IgD-negative memory B cell (primary cell): ENCODE data around the gene MYH11. TPM values are rescaled to one million over a fixed set of nuclear protein-coding genes. Genes with fewer than 3 reads are reported as not detected.
A peak's percentile ranks its signal among the peaks of the same experiment; 100 is the strongest.

Source experiments
- H3K27ac Mint-ChIP-seq, 3 donors: one replicate each; pipeline ENCODE4 v1.8.0; 2020 to 2022; ENCODE audit warnings: mild to moderate bottlenecking in 3 of 3, mixed read lengths in 3 of 3, moderate library complexity in 1 of 3
- H3K27me3 Mint-ChIP-seq: one replicate; pipeline ENCODE4 v1.8.0; 2021; ENCODE audit warnings: mixed read lengths
- H3K36me3 Mint-ChIP-seq: one replicate; pipeline ENCODE4 v1.8.0; 2020; ENCODE audit warnings: mild to moderate bottlenecking, mixed read lengths
- H3K4me1 Mint-ChIP-seq, 3 donors: one replicate each; pipeline ENCODE4 v1.8.0; 2020 to 2022; ENCODE audit warnings: mixed read lengths in 3 of 3, mild to moderate bottlenecking in 1 of 3
- H3K4me3 Mint-ChIP-seq, 4 donors: one replicate each; pipeline ENCODE4 v1.8.0; 2020 to 2022; ENCODE audit warnings: mild to moderate bottlenecking in 4 of 4, mixed read lengths in 4 of 4, moderate library complexity in 3 of 4
- H3K9me3 Mint-ChIP-seq, 3 donors: one replicate each; pipeline ENCODE4 v1.8.0; 2020 to 2021; ENCODE audit warnings: mixed read lengths in 3 of 3, mild to moderate bottlenecking in 1 of 3
- polyA plus RNA-seq: library from polyadenylated mRNA; unstranded; fragments of 300-500 nt; fragmentation: Illumina TruSeq; gene quantifications from one replicate; pipeline ENCODE4 v1.2.3, GENCODE V29; 2021

Gene MYH11
- polyA plus RNA-seq, 1 donor from 2014 or later, result 3.9 TPM

DNA sequence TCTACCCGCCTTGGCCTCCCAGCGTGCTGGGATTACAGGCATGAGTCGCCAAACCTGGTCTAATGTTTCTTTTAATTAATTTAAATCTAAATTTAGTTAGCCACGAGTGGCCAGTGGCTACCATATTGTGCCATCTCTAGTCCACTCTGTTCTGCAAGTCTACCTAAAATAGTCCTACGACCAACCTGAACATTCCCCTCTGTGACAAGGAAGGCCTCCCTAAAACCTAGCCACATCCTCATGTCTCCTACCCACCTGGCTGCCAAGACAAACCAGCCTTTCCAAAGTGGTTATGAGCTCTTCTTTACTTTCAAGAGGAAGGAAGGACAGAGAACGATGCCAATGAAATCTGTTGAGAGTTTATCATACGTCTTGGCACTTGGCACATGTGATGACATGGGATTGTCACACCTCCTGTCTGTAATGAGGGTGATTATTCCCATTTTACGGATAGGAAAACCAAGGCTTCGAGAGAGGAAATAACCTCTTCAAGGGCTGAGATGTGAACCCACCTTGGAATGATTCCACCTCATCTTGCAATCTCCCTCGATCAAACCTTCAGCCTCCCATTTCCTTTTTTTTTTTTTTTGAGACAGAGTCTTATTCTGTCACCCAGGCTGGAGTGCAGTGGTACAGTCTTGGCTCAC lies 19.7 kb downstream of the MYH11 start:
- Mint-ChIP-seq H3K27me3 (peaks cover 3% of the 10 kb centered on the region), H3K4me3 (no peak overlapping the region), H3K27ac (no peak overlapping the region)

DNA sequence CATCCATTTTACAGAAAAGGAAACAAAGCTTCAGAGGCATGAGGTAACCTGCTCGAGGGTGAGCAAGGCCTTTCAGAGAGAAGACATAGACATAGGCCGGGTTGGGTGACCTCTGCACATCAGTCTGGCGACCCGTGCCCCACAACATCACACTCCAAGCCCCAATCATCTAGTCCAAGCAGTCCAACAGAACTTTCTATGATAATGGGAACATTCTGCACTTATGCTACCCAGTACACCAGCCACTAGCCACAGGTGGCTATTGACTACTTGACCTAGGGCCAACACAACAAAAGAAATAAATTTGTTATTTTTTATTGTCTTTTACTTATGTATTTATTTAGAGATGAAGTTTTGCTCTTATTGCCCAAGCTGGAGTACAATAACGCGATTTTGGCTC lies 20.8 kb downstream of the MYH11 start:
- H3K9me3 Mint-ChIP-seq, result no peaks in the 10 kb centered on the region
- H3K36me3 Mint-ChIP-seq, result no peaks in the 10 kb centered on the region
- H3K4me3 Mint-ChIP-seq, result no peak overlapping the region
- peaks cover 3% of the 10 kb centered on the region for H3K27me3 Mint-ChIP-seq
- peaks cover 5% of the 10 kb centered on the region in 3 donors for H3K4me1 Mint-ChIP-seq
- no peak overlapping the region for H3K27ac Mint-ChIP-seq

More for the DNA sequence above, 19.7 kb downstream of the MYH11 start:
- Mint-ChIP-seq H3K9me3 (no peaks in the 10 kb centered on the region), H3K36me3 (no peaks in the 10 kb centered on the region), H3K4me1 (no peaks in the 10 kb centered on the region)

GRCh38 chr16:15835136-15835878 lies 21.5 kb downstream of the MYH11 start:
- no peak overlapping the region for H3K27ac Mint-ChIP-seq
- H3K36me3 Mint-ChIP-seq, result no peaks in the 10 kb centered on the region
- peaks cover 5 to 7% (median 5%) of the 10 kb centered on the region in 3 donors for H3K4me1 Mint-ChIP-seq
- H3K9me3 Mint-ChIP-seq, result no peaks in the 10 kb centered on the region
- H3K4me3 Mint-ChIP-seq, result no peak overlapping the region
- peaks cover 3% of the 10 kb centered on the region for H3K27me3 Mint-ChIP-seq

DNA sequence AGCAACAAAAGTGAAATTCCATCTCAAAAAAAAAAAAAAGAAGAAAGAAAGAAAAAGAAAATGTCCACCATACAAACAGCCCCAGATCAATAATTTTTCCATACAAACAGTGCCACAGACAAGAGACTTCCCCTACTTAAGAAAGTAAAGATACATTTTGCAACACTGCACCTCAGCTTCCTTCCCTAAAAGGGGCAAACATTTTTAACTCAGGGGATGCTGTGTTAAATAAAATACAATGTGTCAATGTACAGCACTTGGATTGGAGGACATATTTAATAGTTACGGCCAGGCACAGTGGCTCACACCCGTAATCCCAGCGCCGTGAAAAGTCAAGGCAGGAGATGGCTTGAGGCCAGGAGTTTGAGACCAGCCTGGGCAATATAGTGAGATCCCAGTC lies 22.3 kb downstream of the MYH11 start:
- no peaks in the 10 kb centered on the region for H3K9me3 Mint-ChIP-seq
- H3K4me1 Mint-ChIP-seq, result peaks cover 5 to 7% (median 5%) of the 10 kb centered on the region in 3 donors
- H3K4me3 Mint-ChIP-seq, result no peak overlapping the region
- peaks cover 2% of the 10 kb centered on the region for H3K27me3 Mint-ChIP-seq
- no peaks in the 10 kb centered on the region for H3K36me3 Mint-ChIP-seq
- no peak overlapping the region for H3K27ac Mint-ChIP-seq

DNA sequence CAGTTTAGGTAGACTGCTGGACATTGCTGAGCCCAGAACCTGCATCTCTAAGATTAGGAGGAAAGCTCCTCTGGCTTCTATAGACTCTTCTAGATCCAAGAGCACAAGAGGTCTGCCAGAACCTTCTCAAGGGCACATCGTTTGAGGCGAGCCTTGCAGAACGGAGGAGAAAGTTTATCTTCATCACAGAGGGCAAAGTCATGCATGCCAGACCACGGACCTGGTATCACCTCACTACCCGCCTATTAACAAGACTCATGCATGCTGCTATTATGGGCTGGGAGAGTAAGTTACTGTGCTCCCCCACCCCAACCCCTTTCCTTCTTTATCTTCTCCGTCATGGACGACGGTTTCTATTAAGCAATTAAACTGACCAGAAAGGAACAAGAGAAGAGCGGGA lies 23.3 kb downstream of the MYH11 start:
- no peaks in the 10 kb centered on the region for H3K36me3 Mint-ChIP-seq
- peaks cover 2% of the 10 kb centered on the region for H3K27me3 Mint-ChIP-seq
- H3K9me3 Mint-ChIP-seq, result no peaks in the 10 kb centered on the region
- peaks cover 5 to 7% (median 5%) of the 10 kb centered on the region in 3 donors for H3K4me1 Mint-ChIP-seq
- no peak overlapping the region for H3K4me3 Mint-ChIP-seq
- H3K27ac Mint-ChIP-seq, result no peak overlapping the region

DNA sequence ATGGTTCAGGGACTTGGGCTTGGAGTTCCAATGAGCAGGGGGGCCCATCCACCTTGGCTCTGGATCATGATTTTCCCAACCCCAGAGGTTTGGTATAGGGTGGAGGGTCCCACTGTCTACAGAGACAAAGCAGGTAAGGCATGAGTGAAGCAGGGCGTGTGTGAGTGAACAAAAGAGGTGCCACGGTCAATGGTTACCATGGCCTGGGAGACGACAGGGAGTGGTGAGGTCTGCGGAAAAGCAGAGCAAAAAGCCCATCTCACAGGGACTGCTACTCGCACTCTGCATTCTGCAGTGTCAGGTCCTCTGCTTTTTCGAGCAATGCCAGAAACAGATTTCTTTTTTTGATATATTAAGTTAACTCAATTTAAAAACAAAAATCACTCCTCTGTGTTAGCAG lies 24.6 kb downstream of the MYH11 start:
- Mint-ChIP-seq H3K9me3 (no peaks in the 10 kb centered on the region), H3K27me3 (no peaks in the 10 kb centered on the region), H3K4me3 (no peak overlapping the region), H3K4me1 (peaks cover 5 to 7% (median 5%) of the 10 kb centered on the region in 3 donors), H3K36me3 (no peaks in the 10 kb centered on the region), H3K27ac (no peak overlapping the region)

DNA sequence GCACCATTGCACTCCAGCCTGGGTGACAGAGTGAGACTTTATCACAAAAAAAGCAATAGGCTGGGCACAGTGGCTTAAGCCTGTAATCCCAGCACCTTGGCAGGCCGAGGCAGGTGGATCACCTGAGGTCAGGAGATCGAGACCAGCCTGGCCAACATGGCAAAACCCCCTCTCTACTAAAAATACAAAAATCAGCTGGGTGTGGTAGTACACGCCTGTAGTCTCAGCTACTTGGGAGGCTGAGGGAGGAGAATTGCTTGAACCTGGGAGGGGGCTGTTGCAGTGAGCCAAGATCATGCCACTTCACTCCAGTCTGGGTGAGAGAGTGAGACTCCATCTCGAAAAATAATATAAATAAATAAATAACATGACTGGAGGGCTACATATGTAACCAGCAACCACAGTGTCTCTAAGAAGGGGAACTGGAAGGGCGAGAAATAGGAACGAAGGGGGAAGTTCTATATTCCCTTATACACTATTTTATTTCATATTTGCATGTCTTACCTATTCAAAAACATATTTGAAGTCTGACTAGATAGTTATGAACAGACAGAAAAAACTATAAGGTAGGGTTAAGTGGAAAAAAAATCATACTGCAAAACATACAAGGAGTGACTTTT lies 25.9 kb downstream of the MYH11 start:
- Mint-ChIP-seq H3K4me1 (peaks cover 5 to 7% (median 5%) of the 10 kb centered on the region in 3 donors), H3K27ac (no peak overlapping the region), H3K36me3 (no peaks in the 10 kb centered on the region)

DNA sequence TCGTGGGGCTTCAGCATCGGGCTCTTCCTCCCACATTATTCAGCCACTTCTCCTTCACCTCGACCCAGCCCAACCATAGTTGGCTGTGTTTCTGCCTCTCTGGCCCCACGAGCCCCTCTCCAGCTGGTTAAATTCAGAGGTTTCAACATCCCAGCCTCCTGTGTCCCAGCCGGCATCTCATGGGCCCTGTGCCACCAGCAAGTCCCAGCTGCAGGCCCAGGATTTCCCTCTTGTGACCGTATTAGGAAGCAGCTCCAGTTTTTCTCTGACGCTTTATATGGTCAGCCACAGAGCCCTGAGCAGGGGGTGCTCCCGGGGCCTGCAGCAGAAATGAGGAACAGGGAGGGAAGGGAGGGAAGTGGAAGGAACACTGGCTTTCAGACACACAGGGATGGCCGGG lies 27.4 kb downstream of the MYH11 start:
- Mint-ChIP-seq H3K27ac (no peak overlapping the region), H3K36me3 (no peaks in the 10 kb centered on the region), H3K9me3 (no peaks in the 10 kb centered on the region), H3K4me3 (no peak overlapping the region), H3K4me1 (peaks cover 5 to 7% (median 5%) of the 10 kb centered on the region in 3 donors), H3K27me3 (no peaks in the 10 kb centered on the region)

More for the DNA sequence above, 25.9 kb downstream of the MYH11 start:
- Mint-ChIP-seq H3K9me3 (no peaks in the 10 kb centered on the region), H3K4me3 (peak overlapping the region in 1 of 4 donors; percentile 87), H3K27me3 (no peaks in the 10 kb centered on the region)

GRCh38 chr16:15827709-15828343 lies 29.0 kb downstream of the MYH11 start:
- Mint-ChIP-seq H3K27me3 (no peaks in the 10 kb centered on the region), H3K9me3 (no peaks in the 10 kb centered on the region), H3K36me3 (no peaks in the 10 kb centered on the region), H3K4me1 (peaks cover 5 to 7% (median 5%) of the 10 kb centered on the region in 3 donors), H3K27ac (no peak overlapping the region), H3K4me3 (no peak overlapping the region)

- no peak overlapping the region for H3K4me3 Mint-ChIP-seq
These were observed 29.5 kb downstream of the MYH11 start for GRCh38 chr16:15827299-15827698.

DNA sequence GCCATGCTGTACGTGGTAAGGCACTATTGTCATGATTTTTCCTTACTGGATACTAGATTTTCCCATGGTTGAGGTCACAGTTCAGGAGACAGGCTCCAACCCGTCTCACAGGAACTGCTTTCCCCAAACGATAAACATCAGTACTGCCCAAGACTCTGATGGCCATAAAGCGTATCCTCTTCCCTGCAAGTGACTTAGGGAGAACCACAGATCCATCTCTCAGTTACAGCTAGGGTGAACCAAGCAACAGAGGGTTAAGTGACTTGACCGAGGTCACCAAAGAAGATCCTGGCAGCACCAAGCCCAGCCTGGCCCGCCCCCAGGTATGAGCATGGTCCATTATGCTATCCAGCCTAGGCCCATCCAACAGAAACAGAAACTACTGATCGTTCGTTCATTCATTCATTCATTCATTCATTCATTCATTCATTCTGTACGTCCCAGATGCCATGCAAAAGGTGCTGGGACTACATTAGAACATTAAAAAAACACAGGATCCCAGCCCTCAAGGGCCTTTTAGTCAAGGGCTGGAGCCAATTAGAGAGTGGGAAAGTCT lies 31.0 kb downstream of the MYH11 start:
- H3K36me3 Mint-ChIP-seq, result no peaks in the 10 kb centered on the region
- no peak overlapping the region for H3K27ac Mint-ChIP-seq
- no peaks in the 10 kb centered on the region for H3K27me3 Mint-ChIP-seq
- no peak overlapping the region for H3K4me3 Mint-ChIP-seq
- H3K9me3 Mint-ChIP-seq, result no peaks in the 10 kb centered on the region
- H3K4me1 Mint-ChIP-seq, result peaks cover 0 to 1% (median 0%) of the 10 kb centered on the region in 3 donors

More at GRCh38 chr16:15827299-15827698, 29.5 kb downstream of the MYH11 start:
- H3K36me3 Mint-ChIP-seq, result no peaks in the 10 kb centered on the region
- peaks cover 5 to 7% (median 5%) of the 10 kb centered on the region in 3 donors for H3K4me1 Mint-ChIP-seq
- no peaks in the 10 kb centered on the region for H3K9me3 Mint-ChIP-seq
- no peaks in the 10 kb centered on the region for H3K27me3 Mint-ChIP-seq
- no peak overlapping the region for H3K27ac Mint-ChIP-seq

- H3K9me3 Mint-ChIP-seq, result no peaks in the 10 kb centered on the region
- H3K27ac Mint-ChIP-seq, result no peak overlapping the region
- H3K4me1 Mint-ChIP-seq, result peaks cover 0 to 1% (median 0%) of the 10 kb centered on the region in 3 donors
- peaks cover 3% of the 10 kb centered on the region for H3K27me3 Mint-ChIP-seq
- H3K36me3 Mint-ChIP-seq, result no peaks in the 10 kb centered on the region
- H3K4me3 Mint-ChIP-seq, result no peak overlapping the region
These were observed 33.9 kb downstream of the MYH11 start for GRCh38 chr16:15822957-15823356.

- no peak overlapping the region for H3K4me3 Mint-ChIP-seq
- H3K9me3 Mint-ChIP-seq, result peaks cover 3 to 9% (median 8%) of the 10 kb centered on the region in 3 donors
- H3K36me3 Mint-ChIP-seq, result no peaks in the 10 kb centered on the region
- H3K27me3 Mint-ChIP-seq, result peaks cover 5% of the 10 kb centered on the region
- H3K4me1 Mint-ChIP-seq, result peaks cover 0 to 1% (median 0%) of the 10 kb centered on the region in 3 donors
- H3K27ac Mint-ChIP-seq, result no peak overlapping the region
These were observed 36.0 kb downstream of the MYH11 start for GRCh38 chr16:15820837-15821236.

- H3K9me3 Mint-ChIP-seq, result peaks cover 3 to 20% (median 20%) of the 10 kb centered on the region in 3 donors
- peaks cover 4% of the 10 kb centered on the region for H3K36me3 Mint-ChIP-seq
- H3K27me3 Mint-ChIP-seq, result peaks cover 5% of the 10 kb centered on the region
- no peak overlapping the region for H3K4me3 Mint-ChIP-seq
- no peak overlapping the region for H3K27ac Mint-ChIP-seq
- peaks cover 0 to 1% (median 0%) of the 10 kb centered on the region in 3 donors for H3K4me1 Mint-ChIP-seq
These were observed 37.8 kb downstream of the MYH11 start for GRCh38 chr16:15819046-15819445.

DNA sequence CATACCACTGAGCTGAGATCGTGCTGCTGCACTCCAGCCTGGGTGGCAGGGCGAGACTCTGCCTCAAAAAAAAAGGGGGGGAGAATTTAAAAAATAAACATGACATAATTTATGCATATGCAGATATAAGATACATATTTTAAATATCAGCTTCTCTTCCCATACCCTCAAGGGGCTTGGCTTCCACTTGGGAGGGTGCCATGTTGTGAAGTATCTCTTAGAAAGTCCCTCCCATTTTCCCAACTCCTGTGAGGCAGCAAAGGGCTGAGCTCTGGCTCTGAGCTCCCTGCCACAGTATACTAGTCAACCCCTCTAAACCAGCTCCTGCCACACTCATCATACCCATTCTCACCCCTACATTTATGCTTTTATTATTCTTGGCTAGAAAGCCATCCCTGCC lies 39.4 kb downstream of the MYH11 start:
- Mint-ChIP-seq H3K4me3 (no peak overlapping the region), H3K9me3 (peaks cover 3 to 20% (median 20%) of the 10 kb centered on the region in 3 donors), H3K4me1 (peaks cover 0 to 1% (median 0%) of the 10 kb centered on the region in 3 donors), H3K36me3 (peaks cover 4% of the 10 kb centered on the region), H3K27me3 (peaks cover 9% of the 10 kb centered on the region), H3K27ac (no peak overlapping the region)
